ES-I3 (cell line): ENCODE measurements around the gene PPP6R3.

Source experiments
- H3K36me3 ChIP-seq: 2 replicates; pipeline ENCODE4 v1.6.1; 2013; ENCODE audit warnings: mild to moderate bottlenecking, low read length, control low read depth, moderate library complexity; ENCODE audit not compliant: insufficient read depth
- H3K4me1 ChIP-seq: 2 replicates; pipeline ENCODE4 v1.6.1; 2013; ENCODE audit warnings: mild to moderate bottlenecking, control low read depth, low read length; ENCODE audit not compliant: insufficient read depth
- H3K9ac ChIP-seq: 2 replicates; pipeline ENCODE4 v1.6.1; 2013; ENCODE audit warnings: low read depth, mild to moderate bottlenecking, low read length, moderate library complexity
- H3K9me3 ChIP-seq: 2 replicates; pipeline ENCODE4 v1.6.1; 2013; ENCODE audit warnings: mild to moderate bottlenecking, low read length, moderate library complexity; ENCODE audit not compliant: control insufficient read depth, insufficient read depth

The PPP6R3 gene

GRCh38 chr11:68503251-68503687 lies 42.7 kb downstream of the PPP6R3 start:
- Histone ChIP-seq H3K36me3 (no peaks in the 10 kb centered on the region), H3K4me1 (0 out of 2 replicates have a peak, but pooled peaks cover 5% of the 10 kb centered on the region), H3K9ac (no peak overlapping the region), H3K9me3 (no peaks in the 10 kb centered on the region)

- H3K4me1 ChIP-seq: 0 out of 2 replicates have a peak, but pooled peaks cover 9% of the 10 kb centered on the region
- H3K9ac ChIP-seq: no peak overlapping the region
- no peaks in the 10 kb centered on the region for H3K36me3 ChIP-seq
Observed at GRCh38 chr11:68503792-68504191, 43.2 kb downstream of the PPP6R3 start.

GRCh38 chr11:68504432-68505066 lies 44.0 kb downstream of the PPP6R3 start:
- H3K9me3 ChIP-seq: no peaks in the 10 kb centered on the region
- 0 out of 2 replicates have a peak, but pooled peaks cover 8% of the 10 kb centered on the region for H3K4me1 ChIP-seq
- no peak overlapping the region for H3K9ac ChIP-seq
- no peaks in the 10 kb centered on the region for H3K36me3 ChIP-seq

More at GRCh38 chr11:68503792-68504191, 43.2 kb downstream of the PPP6R3 start:
- H3K9me3 ChIP-seq: no peaks in the 10 kb centered on the region

GRCh38 chr11:68505596-68505995 lies 45.0 kb downstream of the PPP6R3 start:
- no peaks in the 10 kb centered on the region for H3K9me3 ChIP-seq
- 0 out of 2 replicates have a peak, but pooled peaks cover 8% of the 10 kb centered on the region for H3K4me1 ChIP-seq
- H3K36me3 ChIP-seq: no peaks in the 10 kb centered on the region
- no peak overlapping the region for H3K9ac ChIP-seq

GRCh38 chr11:68506908-68507307 lies 46.4 kb downstream of the PPP6R3 start:
- Histone ChIP-seq H3K36me3 (no peaks in the 10 kb centered on the region), H3K9ac (no peak overlapping the region), H3K4me1 (0 out of 2 replicates have a peak, but pooled peaks cover 8% of the 10 kb centered on the region), H3K9me3 (no peaks in the 10 kb centered on the region)

- 0 out of 2 replicates have a peak, but pooled peaks cover 8% of the 10 kb centered on the region for H3K4me1 ChIP-seq
- no peak overlapping the region for H3K9ac ChIP-seq
- no peaks in the 10 kb centered on the region for H3K9me3 ChIP-seq
- no peaks in the 10 kb centered on the region for H3K36me3 ChIP-seq
Observed at GRCh38 chr11:68508425-68508824, 47.9 kb downstream of the PPP6R3 start.

- Histone ChIP-seq H3K36me3 (no peaks in the 10 kb centered on the region), H3K4me1 (0 out of 2 replicates have a peak, but pooled peaks cover 8% of the 10 kb centered on the region), H3K9me3 (no peaks in the 10 kb centered on the region), H3K9ac (no peak overlapping the region)
Observed at GRCh38 chr11:68509066-68509465, 48.5 kb downstream of the PPP6R3 start.

- no peaks in the 10 kb centered on the region for H3K9me3 ChIP-seq
- no peaks in the 10 kb centered on the region for H3K36me3 ChIP-seq
- no peak overlapping the region for H3K9ac ChIP-seq
- H3K4me1 ChIP-seq: 0 out of 2 replicates have a peak, but pooled peaks cover 2% of the 10 kb centered on the region
Observed at GRCh38 chr11:68513930-68514487, 53.5 kb downstream of the PPP6R3 start.

- Histone ChIP-seq H3K4me1 (no peaks in the 10 kb centered on the region), H3K36me3 (peaks cover 7% of the 10 kb centered on the region)
Observed at GRCh38 chr11:68517121-68517741, 56.7 kb downstream of the PPP6R3 start.

GRCh38 chr11:68518191-68518590 lies 57.6 kb downstream of the PPP6R3 start:
- no peak overlapping the region for H3K9ac ChIP-seq
- H3K36me3 ChIP-seq: peaks cover 13% of the 10 kb centered on the region
- H3K9me3 ChIP-seq: no peaks in the 10 kb centered on the region
- no peaks in the 10 kb centered on the region for H3K4me1 ChIP-seq

More at GRCh38 chr11:68517121-68517741, 56.7 kb downstream of the PPP6R3 start:
- H3K9ac ChIP-seq: no peak overlapping the region
- no peaks in the 10 kb centered on the region for H3K9me3 ChIP-seq

GRCh38 chr11:68521969-68522652 lies 61.6 kb downstream of the PPP6R3 start:
- Histone ChIP-seq H3K9ac (no peak overlapping the region), H3K4me1 (no peaks in the 10 kb centered on the region), H3K36me3 (peaks cover 20% of the 10 kb centered on the region), H3K9me3 (no peaks in the 10 kb centered on the region)

- Histone ChIP-seq H3K36me3 (peaks cover 23% of the 10 kb centered on the region), H3K9me3 (no peaks in the 10 kb centered on the region), H3K4me1 (no peaks in the 10 kb centered on the region), H3K9ac (no peak overlapping the region)
Observed at GRCh38 chr11:68523033-68523432, 62.5 kb downstream of the PPP6R3 start.

- H3K4me1 ChIP-seq: no peaks in the 10 kb centered on the region
- H3K9ac ChIP-seq: no peak overlapping the region
- H3K9me3 ChIP-seq: no peaks in the 10 kb centered on the region
- H3K36me3 ChIP-seq: peaks cover 23% of the 10 kb centered on the region
Observed at GRCh38 chr11:68523743-68524142, 63.2 kb downstream of the PPP6R3 start.

GRCh38 chr11:68524213-68524612 lies 63.7 kb downstream of the PPP6R3 start:
- H3K4me1 ChIP-seq: no peaks in the 10 kb centered on the region
- H3K9me3 ChIP-seq: no peaks in the 10 kb centered on the region
- no peak overlapping the region for H3K9ac ChIP-seq
- peaks cover 23% of the 10 kb centered on the region for H3K36me3 ChIP-seq
